Skeletal muscle cell (primary cell): Measurements from ENCODE around the gene ARL4A.
"Not testable (repeated sequence)": the region's sequence is repeated elsewhere in the genome, so short reads cannot be mapped to it uniquely, and the experiment has no call there.

Experiments
- DNase-seq: peaks from one replicate; pipeline ENCODE4 v3.0.0-alpha.2; 2010; ENCODE audit warnings: low read depth
- H3K4me3 ChIP-seq: 2 replicates; pipeline ENCODE4 v1.5.1; 2011; ENCODE audit warnings: low read depth, mild to moderate bottlenecking, control low read depth, low read length, moderate library complexity

Gene ARL4A, protein sequence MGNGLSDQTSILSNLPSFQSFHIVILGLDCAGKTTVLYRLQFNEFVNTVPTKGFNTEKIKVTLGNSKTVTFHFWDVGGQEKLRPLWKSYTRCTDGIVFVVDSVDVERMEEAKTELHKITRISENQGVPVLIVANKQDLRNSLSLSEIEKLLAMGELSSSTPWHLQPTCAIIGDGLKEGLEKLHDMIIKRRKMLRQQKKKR

DNA sequence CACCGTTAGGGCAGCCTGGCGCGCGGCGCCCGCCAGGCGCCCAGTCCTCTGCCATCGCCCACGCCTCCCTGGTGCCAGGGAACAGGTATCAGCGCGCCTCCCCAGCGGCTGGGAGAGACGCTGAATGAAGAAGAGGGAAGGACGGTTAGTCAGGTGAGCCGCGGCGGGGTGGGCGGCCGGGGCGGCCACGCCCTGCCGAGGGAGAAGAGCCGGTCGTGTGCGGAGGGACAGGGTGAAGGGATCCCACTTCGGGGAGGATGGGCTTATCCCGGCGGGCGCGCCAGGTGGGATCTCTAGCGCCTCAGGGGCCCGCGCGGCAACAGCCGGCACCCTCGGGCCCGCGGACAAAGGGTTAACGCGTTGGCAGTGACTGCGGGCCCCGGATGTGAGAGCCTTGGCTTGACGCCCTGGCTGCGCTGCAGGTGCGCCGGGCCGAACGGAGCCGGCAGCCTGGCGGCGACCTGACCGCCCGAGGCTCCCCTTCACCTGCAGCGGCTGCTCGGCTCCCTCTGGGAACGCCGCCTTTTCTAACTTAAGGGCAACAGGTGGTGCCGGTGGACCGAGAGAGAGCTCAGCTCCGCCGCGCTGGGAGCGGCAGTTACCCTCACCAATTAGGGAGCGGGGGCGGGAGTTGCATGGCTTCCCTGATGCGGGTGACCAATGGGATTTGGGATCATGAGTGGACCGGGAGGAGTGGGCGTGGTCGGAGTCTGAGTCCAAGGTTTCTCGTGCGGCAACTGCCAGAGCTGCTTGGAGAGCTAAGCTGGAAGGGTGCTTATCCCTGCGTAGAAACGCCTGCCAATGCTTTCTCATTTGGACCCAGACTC is at the start of gene ARL4A:
ARL4A (plus strand) TSS at position 743 of the 827 bp plus-strand sequence. CDS start 622 bp downstream, outside the sequence.
- peak; percentile 94 for DNase-seq
- peak within 1 kb of the TSS; percentile 90 for H3K4me3 ChIP-seq

DNA sequence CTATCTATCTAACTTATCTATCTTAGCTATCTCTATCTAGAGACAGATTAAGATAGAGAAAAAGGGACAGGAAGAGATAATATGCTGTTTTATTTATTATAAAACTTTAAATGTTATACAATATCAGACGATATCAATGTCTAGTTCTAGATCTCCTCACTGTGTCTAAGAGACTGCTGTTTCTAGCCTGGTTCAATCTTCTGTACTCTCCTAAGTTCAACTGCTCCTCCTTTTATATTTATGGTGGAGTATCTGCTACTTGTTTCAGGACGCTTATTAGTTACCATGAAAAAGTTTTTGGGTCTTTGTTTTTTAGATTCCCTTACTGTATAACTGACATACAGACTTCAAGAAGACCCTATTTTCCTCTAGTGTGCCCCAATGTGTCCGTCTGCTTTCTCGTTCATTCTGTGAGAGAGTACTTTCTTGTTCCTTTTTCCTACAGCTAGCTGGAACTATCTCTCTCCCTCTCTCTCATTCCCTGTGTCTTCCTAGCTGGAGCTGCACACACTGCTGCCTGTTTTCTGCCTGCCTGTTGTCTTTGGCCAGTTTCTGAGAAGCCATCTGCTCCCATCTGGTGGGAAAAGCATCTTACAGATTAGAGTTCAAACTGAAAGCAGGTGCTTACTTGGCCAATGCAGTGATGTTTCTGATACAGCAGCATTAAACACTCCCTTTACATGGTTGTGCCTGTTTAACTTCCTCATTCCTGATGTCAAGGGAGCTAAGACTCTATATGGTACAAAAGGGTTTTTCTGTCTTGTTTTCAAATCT is 49.4 kb upstream of the ARL4A start:
- no peak for DNase-seq

DNA sequence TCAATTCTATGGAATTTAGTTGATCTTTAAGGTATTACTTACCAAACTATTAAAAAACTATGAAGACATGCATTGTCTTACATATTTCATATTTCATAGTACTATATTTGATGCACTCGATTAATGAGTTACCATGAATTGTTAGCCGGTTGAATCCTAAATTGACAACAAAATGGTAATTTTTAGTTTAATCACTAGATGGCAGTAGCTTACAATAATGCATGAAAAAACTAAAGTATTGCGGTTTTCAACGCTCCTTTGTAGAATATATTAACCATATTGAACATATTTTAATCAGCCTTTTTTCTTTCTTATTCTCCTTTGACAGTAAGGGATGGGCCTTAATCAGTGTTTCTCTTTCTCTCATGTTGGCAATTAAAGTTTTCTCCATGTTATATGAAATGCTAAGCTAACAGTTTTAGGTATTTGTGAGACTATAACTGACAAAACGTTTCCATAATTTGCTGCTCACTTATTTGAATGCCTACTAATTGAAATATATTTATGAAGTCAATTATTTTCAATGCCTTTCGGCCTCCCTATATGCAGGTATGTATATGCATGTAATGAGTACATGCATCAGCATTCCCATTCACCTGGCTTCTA is 48.5 kb upstream of the ARL4A start:
- no peak for DNase-seq
- no peak overlapping the region for H3K4me3 ChIP-seq

More for the DNA sequence above, 49.4 kb upstream of the ARL4A start:
- H3K4me3 ChIP-seq = no peak overlapping the region

DNA sequence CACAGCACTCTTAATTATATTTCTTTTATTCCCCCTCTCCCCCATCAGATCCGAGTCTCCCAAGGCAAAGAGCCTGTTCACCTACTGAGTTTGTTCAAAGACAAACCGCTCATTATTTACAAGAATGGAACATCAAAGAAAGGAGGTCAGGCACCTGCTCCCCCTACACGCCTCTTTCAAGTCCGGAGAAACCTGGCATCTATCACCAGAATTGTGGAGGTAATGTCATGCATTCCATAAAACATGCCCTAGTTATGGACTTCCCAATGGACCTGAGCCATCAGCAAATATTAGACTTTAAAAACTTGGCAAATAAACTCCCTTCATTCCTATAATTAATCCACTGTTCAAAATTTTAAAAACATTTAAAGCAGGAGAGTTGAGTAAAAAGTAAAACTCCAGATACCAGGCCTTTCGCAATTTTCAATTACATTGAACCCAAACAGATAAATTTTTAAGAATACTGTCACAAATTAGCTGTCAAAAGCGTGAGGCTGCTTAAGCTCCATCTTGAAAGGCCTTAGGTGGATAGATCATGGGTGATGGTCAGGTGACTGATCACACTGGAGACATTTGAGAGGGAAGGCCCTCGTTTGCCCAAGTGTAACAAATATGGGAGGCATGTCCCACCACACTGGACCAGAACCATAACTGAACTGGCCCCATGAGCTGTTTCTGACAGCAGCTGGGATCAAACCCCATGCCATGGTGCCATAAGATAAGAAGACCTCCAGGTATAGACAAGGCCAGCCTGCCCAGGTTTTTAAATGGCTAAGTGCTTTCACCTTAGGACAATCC is 46.9 kb upstream of the ARL4A start:
- no peak overlapping the region for H3K4me3 ChIP-seq
- DNase-seq = no peak

DNA sequence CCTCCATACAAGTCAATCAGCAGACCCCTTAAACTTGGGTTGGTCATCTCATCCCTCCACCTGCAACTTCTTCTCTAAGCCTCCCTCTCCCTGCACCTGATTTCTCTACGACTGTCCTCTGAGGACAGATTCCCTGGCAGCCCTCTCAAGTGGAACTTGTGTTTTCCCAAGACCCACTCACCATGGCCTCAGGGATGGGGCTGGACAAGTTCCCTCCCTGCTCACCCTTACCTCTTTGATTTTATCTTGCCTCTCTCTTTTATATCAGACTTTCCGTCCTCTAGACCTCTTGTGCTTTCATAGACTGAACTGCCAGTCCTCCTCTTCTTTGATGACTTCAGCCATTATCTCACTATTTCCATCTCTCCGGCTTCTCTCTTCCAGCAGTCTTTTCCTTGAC is 46.2 kb upstream of the ARL4A start:
- no peak overlapping the region for H3K4me3 ChIP-seq
- no peak for DNase-seq

DNA sequence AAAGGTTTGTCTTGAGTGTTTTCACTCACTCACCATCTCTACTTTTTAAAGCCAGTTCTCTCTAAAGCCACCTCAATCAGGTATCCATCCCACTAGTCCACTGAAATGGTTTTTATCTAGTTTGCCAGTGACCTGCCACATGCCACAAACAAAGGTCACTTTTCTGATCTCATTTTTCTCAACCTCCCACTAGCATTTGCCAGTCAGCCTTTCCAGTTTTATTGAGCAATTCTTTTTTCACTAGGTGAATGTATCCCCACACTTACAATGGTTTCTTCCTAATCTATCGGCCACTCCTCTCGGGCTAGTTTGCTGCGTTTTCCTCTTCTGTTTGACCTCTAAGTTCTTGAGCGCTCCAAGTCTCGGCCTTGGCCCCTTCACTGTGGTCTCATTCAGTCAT is 44.9 kb upstream of the ARL4A start:
- no peak overlapping the region for H3K4me3 ChIP-seq
- no peak for DNase-seq

DNA sequence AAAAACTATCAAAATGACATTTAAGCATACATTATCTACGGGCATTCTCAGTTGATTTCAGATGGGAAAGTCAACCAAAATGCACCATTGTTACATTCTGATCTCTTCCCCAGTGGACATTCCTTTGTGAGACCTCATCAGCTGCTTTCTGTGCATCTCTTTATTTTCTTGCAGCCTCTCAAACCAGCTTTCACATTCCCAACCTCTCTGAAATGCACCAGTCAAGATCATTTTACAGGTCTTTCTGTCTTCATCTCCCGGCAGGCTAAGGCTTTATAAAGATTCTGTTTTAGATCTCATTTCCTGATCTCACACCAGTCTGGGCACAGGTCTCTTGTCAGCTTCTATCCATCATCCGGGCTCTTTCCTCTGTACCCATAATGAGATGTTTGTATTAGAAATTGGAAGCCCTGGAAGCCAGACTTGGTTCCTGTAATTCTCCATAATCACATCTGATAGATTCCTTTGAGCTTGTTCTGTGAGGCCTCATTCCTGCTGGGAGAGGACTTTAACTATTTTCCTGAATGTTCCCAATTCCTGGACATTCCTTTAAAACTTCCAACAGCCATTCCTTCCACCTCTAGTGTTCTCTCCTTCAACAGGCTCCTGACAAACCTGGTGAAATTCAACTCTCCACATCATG is 44.3 kb upstream of the ARL4A start:
- H3K4me3 ChIP-seq = no peak overlapping the region
- DNase-seq = no peak

DNA sequence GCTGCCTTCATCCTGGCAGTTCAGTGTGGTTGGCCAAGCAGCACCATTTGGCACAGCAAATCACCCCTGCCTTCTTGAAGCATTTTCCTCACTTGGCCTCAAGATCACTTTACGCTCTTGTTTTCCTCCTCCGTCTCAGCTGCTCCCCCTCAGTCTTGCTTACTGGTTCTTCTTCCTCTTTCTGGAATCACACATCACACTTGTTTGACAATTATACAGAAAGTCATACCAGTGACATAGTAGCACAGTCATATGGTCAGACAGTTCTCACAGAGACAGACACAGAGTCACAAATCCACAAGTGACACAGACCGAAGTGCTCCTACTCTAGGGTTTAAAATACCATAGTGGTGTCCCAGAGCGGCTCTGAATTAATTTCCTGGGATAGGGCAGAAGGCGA is 43.8 kb upstream of the ARL4A start:
- DNase-seq = no peak

DNA sequence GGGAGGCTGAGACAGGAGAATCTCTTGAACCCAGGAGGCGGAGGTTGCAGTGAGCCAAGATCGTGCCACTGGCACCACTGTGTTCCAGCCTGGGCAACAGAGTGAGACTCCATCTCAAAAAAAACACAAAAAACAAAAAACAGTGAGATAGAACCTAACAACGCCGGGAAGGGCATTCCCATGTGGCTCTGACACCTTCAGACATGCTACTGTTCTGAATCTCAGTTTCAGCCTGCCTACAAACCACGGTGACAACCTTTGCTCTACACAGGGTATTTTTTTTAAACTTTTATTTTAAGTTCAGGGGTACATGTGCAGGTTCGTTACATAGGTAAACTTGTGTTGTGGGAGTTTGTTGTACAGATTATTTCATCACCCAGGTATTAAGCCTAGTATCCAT is 42.2 kb upstream of the ARL4A start:
- DNase-seq, H3K4me3 ChIP-seq: not testable (repeated sequence)

More for the DNA sequence above, 43.8 kb upstream of the ARL4A start:
- no peak overlapping the region for H3K4me3 ChIP-seq

DNA sequence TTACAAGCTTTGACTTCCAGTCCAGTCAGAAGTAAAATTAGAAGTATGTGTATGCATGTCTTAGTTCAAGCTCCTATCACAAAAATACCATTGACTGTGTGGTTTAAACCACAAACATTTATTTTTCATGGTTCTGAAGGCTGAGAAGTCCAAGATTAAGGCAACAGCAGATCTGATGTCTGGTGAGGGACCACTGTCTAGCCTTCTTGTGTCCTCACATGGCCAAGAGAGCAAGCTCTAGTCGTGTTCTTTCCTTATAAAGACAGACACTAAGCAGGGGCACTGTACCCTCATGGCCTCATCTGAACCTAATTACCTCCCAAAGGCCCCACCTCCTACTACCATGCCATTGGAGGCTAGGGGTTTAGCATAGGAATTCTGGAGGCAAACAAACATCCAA is 41.3 kb upstream of the ARL4A start:
- H3K4me3 ChIP-seq = no peak overlapping the region
- no peak for DNase-seq

DNA sequence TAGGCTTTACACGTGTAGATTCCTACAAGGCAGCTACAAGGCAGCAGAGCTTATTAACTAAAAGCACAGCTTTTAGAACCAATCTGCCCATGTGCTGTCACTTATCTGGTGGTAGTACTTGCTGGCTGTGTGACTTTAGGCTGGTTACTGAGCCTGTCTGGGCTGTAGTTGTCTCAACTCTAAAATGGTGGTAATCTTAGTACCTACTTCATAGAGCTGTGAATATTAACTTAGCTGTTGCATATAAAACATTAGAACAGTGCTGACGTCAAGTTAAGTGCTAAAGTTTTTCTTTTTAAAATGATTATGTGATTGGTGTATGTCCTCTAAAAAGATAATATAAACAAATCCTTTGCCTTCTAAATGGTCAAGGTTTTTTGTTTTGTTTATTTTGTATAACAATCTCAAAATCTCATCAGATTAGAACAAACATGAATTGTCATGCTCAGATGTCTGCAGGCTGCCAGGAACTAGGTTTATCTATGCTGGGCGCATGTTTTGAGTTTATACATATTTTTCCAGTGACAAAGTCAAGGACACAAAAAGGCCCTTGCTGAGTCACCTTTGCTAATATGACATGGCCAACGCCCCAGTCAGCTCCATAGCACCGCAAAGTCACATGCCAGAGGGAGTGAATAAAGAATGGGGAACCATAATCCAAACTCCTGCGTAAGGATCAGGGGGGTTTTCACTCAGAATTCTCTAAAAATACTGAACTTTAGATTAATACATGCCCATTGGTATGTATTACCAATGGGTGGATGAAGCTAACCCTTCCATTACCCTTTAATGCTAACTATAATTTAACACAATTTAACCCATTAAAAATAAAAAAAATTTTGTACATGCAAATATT is 39.8 kb upstream of the ARL4A start:
- DNase-seq = no peak
- no peak overlapping the region for H3K4me3 ChIP-seq

DNA sequence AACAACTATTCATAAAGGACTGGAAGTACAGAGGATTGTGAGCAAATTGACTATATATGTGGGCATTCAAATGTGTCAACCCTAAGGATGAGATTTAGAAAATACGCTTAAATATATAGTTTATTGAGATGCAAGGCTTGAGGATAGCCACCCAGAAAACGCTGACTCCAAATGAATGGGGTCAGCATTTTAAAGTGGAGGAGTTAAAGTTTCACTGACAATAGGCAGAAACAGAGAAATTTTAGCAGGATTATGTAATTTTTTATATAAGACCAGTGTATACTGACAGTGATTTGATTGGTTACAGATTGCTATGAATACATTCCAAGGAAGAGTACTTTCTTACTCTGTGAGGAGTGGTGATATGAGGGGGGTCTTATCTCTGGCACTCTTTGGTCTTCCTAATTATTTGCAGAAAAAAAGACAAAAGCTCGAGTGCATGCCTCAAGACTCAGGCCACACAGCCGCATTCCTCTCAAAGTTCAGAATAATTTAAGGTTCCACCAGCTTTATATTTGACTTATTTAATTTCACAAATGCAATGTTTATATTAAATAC is 38.6 kb upstream of the ARL4A start:
- no peak overlapping the region for H3K4me3 ChIP-seq
- no peak for DNase-seq

DNA sequence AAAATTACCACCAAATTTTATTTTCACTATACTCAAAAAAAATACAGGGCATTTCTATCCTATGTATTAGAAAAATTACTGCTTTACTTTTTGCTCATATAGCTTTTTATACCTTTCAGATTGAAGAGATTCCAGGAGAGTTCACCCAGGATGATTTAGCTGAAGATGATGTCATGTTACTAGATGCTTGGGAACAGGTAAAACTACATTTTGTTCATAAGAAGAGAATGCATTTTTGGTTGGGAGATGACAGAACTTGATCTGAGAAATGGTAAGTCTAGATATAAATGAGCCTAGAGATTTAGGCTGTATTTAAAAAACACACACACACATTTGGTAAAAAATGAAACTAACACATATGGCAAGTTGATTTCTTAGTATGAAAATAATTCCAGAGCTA is 38.1 kb upstream of the ARL4A start:
- no peak overlapping the region for H3K4me3 ChIP-seq
- no peak for DNase-seq

DNA sequence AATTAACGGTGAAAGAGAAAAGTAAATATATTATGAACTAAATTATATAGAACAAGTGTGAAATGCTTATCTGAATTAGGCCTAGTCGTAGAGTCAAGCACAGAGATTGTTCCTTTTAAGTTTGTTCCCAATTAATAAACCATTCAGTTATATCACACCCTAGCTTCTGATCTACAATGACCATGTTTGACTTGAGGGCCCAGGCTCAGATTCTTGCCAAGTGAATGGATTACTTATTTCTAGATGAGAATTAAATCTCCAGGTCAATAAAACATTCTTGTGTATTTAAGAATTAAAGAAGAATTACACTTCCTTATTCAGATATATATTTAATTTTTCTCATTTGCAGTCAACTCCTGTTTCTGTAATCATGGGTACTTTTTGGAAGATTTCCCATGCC is 37.4 kb upstream of the ARL4A start:
- DNase-seq = no peak
- no peak overlapping the region for H3K4me3 ChIP-seq

DNA sequence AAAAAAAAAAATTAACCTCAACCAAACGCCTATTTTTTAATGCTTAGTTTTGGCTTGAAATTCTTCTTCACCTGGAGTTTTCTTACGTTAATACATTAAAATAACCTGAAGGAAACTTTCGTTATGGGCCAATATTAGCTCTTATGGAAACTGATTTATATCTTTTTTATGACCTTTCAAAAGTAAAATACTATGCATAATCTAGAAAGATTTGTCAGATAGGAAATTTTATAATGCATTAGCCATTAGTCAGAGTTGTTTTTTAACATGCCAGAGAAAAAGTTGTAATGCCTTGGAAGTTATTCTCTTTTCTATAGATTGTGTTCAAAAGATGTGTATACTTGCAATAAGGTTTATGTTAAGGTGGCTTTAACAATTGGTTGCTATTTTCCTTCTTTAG is 34.3 kb upstream of the ARL4A start:
- no peak overlapping the region for H3K4me3 ChIP-seq

DNA sequence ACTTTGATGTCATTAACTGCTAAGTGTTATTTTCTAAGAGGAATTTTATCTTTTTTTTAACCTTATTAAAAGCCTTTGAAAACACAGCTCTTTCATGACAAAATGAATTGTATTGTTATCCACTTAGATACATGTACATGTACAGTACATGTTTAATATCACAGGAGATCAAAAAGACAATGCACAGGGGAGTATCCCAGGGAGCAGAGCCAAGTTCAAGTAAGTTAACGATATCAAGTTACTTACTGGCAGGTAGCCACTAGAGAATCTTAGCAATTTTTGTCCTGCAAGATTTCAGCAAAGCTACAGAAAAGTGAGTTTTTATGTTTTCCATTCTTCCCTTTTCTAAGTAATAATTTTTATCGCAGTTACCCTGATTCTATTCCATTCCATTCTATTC is 33.9 kb upstream of the ARL4A start:
- no peak overlapping the region for H3K4me3 ChIP-seq
- DNase-seq = peak; percentile 15

More for the DNA sequence above, 34.3 kb upstream of the ARL4A start:
- no peak for DNase-seq

DNA sequence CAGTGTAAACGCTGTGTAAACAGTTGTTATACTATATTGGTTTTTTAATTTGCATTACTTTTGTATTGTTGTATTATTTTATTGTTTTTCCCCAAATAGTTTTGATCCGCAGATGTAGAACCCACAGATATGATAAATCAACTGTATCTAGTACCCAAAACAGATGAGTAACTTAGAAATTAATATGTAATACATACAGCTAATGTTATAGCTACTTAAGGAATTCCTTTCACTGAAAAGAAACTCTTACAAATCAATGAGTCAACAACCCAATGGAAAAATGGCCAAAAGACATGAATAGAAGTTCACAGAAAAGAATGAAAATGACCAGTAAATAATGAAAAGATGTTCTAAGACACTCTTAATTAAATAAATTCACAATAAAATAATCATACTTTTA is 32.3 kb upstream of the ARL4A start:
- DNase-seq = no peak
- no peak overlapping the region for H3K4me3 ChIP-seq

DNA sequence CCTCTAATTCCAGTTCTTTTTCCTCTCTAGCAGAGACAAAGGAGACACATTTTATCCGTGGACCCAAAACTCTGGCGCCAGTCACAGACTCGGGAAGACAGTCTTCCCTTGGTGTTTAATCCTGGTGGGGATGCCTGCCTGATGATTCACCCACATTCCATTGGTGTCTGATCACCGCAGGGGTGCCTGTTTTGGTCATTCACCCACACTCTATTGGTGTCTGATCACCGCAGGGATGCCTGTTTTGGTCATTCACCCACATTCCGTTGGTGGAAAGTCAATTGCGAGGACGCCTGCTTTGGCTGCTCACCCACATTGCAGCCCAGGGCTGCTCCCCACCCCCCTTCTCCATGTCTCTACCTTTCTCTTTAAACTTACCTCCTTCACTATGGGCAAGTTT is 27.0 kb upstream of the ARL4A start:
- peak; percentile 58 for DNase-seq
- not testable (repeated sequence) for H3K4me3 ChIP-seq
